SHP77 treated with DMSO at 0.1 percent for 48 hours (cell line): ENCODE measurements around the gene SLC9C2.
A peak's percentile ranks its signal among the peaks of the same experiment; 100 is the strongest.
"Not testable (repeated sequence)": the region's sequence is repeated elsewhere in the genome, so short reads cannot be mapped to it uniquely, and the experiment has no call there.

ENCODE experiments used
- DNase-seq: peaks from one replicate; lab custom pipeline; 2025; lab: John Stamatoyannopoulos, UW

SLC9C2 gene

GRCh38 chr1:173525926-173526325 lies 76.9 kb downstream of the SLC9C2 start:
- DNase-seq = no peak

- DNase-seq = no peak
Observed at GRCh38 chr1:173523329-173523728, 79.5 kb downstream of the SLC9C2 start.

GRCh38 chr1:173520799-173521198 lies 82.1 kb downstream of the SLC9C2 start:
- no peak for DNase-seq

DNA sequence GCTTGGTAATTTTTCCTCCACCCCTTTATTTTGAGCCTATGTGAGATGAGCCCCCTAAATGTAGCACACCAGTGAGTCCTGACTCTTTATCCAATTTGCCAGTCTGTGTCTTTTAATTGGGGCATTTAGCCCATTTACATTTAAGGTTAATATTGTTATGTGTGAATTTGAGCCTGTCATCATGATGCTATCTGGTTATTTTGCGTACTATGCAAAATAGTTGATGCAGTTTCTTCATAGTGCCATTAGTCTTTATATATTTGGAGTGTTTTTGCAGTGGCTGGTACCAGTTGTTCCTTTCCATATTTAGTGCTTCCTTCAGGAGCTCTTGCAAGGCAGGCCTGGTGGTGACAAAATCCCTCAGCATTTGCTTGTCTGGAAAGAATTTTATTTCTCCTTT lies 88.4 kb downstream of the SLC9C2 start:
- not testable (repeated sequence) for DNase-seq

DNA sequence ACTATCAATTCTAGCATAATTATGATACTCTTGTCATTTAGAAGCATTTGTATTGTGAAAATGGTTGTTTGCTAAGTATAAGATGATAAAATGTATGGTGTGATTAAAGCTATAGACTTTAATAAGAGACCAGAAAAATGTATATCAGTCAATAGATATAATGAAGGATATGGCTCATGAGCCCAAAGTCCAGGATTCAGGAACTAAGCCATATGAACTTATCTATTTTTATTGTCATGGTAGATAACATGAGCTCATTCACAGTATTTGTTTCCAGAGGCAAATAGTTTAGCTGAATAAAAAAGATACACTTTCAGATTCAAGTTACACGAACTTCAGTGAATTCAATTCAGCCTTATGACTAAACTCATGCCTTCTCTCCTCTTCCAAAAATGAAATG lies 93.1 kb downstream of the SLC9C2 start:
- no peak for DNase-seq

DNA sequence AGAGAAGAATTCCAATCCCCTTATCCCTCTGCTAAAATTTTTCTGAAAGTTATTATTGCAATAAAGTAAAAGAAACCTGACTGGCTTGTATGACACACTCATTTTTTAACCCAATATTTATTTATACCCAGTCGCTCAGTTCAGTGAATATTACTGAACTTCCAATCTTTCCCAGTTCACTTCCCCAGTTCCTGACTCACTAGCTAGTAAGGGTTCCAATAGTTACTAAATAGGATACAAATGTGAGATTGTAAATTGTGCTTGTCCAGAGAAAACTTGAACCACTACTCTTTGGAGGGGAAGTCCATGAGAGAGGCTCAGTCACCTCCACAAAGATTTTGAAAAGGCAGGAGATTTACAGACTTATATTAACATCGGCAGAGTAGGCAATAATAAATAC lies 94.3 kb downstream of the SLC9C2 start:
- no peak for DNase-seq

DNA sequence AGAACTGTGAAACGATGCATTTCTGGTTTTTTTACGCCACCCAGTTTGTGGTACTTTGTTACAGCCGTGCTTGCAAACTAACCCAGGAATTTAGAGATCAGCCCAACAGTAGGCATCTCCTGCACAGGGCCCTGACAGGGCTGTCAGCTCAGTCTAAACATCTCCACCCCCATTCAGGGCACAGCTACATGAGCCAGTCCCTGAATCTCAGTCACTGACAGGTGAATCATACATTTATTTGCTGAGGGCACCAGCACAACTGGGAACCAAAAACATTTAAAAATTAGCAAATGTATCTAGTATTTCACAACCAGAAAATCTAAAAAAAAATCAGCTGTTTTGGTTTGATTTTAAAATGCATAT lies 95.0 kb downstream of the SLC9C2 start:
- DNase-seq = no peak

- no peak for DNase-seq
Observed at GRCh38 chr1:173507205-173507846, 95.5 kb downstream of the SLC9C2 start.

DNA sequence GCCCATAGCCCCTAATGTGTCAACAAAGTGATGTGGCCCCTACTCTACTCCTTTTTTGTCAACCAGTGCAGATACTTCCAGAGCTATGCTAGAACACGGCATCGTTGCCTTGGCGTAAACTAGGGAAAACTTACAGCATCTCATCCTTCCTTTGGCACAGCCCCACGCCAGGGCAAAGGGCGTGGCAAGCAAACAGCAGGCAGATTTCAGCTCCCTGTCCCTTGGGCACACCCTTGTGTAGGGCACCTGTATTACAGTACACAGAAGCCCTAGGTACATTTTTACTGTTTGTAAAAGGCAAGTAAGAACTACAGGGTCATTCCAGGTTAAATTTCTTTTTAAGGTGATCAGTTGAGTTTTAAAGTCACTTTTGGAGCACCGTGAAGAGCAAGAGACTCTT lies 96.4 kb downstream of the SLC9C2 start:
- no peak for DNase-seq

DNA sequence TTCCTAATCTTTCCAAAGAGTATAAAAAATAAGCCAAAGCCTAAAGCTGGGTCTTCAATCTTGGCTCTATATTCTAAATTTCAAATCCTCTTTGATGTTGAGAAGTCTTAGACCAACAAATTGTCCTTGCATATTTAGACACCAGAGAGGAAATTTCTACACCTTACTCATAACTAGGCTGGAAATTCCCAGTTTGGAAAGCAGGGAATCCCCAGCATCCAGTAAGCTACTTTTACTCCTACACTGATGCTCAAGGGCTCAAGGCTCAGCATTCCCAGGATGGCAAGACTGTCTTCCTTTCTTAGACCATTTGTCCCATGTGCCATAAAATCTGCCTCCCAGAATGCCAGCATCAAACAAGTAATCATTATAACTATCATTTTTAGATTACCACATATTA lies 97.5 kb downstream of the SLC9C2 start:
- no peak for DNase-seq

DNA sequence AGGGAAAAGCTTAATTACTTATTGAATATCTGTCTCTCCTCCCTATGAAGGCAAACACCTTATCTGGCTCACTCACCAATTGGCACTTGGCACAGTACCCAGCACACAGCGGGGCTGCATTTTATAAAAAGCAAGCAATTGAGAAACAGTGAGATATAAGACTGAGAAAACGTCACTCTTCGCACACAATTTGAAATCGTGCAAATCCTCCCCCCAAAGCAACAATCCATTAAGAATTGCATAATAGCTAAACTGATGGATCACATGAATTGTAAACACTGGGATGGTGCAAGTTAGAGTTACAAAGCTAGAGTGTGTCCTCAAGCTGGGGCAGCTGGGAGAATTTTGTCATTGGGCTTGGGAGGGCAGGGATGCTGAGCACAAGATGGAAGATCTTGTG lies 98.6 kb downstream of the SLC9C2 start:
- DNase-seq = no peak

- DNase-seq = peak; percentile 34
Observed at GRCh38 chr1:173503391-173503790, 99.5 kb downstream of the SLC9C2 start.

GRCh38 chr1:173502104-173502503 lies 100.8 kb downstream of the SLC9C2 start:
- no peak for DNase-seq

DNA sequence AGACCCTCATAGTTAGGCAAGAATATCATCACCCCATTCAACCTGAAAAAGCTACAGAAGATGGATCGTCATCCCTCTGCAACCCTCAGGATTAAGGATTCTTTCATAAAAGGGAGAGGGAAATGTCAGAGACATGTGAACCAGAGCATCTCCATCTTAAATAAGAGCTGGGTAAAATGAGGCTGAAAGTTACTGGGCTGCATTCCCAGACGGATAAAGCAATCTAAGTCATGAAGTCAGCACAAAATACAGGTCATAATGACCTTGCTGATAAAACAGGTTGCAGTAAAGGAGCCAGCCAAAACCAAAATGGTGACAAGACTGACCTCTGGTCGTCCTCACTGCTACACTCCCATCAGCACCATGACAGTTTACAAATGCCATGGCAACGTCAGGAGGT lies 103.1 kb downstream of the SLC9C2 start:
- DNase-seq = no peak

- DNase-seq = no peak
Observed at GRCh38 chr1:173496757-173497320, 106.0 kb downstream of the SLC9C2 start.

DNA sequence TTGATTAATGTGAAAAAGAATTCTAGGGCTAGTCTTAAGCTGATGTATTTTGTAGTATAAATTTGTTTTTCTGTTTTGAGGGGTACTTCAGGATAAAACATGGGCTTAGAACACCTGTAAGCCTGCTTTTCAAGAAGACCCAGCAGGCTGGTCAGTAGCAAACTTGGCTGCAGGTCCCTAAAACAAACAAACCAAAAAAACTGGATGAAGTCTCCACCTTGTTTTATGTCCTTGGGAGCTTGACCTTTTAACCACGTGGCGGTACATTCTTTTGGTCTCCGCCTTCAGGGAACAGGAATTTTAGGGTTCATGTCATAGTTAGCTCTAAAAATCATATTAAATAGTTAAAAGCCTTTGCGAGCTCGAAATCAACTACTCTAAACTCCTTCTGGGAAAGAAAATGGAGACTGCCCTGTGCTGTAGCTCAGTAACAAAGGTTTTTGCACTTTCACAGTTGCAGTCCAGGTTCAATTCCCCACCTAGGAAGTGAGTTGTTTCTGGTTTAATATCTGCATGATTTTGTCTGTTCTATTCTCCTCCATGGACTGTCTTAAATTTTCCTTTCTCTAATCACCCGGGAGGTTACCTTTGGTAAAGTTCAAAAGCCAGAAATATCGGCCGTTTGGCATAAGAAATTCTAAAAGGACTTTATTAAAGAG lies 107.1 kb downstream of the SLC9C2 start:
- no peak for DNase-seq

DNA sequence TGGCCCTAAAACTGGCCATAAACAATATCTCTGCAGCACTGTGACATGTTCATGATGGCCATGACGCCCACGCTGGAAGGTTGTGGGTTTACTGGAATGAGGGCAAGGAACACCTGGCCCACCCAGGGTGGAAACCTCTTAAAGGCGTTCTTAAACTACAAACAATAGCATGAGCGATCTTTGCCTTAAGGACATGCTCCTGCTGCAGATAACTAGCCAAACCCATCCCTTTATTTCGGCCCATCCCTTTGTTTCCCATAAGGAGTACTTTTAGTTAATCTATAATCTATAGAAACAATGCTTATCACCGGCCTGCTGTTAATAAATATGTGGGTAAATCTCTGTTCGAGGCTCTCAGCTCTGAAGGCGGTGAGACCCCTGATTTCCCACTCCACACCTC lies 109.7 kb downstream of the SLC9C2 start:
- not testable (repeated sequence) for DNase-seq

DNA sequence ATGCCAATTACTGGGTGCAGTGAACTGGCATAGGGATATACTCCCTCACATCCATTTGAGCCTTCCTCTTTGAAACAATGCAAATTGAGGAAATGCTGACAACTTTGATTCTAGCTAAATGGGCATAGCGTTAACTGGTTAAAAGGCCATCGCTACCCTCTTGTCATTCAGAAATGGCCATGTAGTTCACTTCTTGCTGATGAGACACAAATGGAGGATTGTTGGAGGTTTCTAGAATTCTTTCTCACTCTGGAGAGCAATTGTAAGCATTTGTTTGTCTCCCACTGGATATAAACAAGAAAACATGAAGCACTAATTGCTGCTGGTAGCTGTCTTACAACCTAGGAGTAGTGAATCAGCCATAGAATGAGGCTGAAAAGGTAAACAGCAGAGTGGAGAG lies 111.4 kb downstream of the SLC9C2 start:
- no peak for DNase-seq

GRCh38 chr1:173489929-173490328 lies 112.9 kb downstream of the SLC9C2 start:
- no peak for DNase-seq

GRCh38 chr1:173489149-173489600 lies 113.7 kb downstream of the SLC9C2 start:
- DNase-seq = no peak

DNA sequence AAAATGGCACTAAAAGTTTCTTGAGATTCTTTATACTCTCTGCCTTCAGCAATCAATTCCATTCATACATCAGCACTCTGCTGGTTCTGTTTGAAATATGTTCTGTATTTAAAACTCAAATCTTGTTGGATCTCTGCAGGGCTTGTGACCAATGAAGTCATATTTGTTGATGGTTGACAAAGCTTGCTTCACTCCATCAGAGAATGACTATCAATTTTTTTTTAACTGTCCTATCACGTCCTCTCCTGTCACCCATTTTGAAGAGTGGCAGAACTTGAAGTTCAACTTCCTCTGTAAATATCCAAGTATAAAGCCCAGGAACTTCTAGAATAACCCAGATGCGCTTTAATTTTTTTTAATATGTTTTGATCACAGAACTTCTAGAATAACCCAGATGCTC lies 114.9 kb downstream of the SLC9C2 start:
- DNase-seq = no peak

DNA sequence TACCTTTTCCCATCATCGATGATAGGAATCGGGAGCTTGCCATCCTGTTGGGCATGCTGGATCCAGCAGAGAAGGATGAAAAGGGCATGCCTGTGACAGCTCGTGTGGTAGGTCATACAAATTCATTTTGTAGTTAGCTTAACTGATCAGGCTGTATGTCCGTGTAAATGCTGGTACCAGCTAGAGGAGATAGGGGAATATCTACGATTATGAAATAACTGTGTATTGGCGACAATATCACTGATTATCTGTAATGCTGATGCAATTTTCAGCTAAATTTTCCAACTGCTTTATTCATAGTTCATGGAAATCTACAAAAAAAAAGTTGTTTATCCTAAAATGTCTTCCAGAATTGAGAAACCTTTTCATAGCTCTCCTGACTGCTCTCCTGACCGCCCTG lies 117.5 kb downstream of the SLC9C2 start:
- DNase-seq = no peak

DNA sequence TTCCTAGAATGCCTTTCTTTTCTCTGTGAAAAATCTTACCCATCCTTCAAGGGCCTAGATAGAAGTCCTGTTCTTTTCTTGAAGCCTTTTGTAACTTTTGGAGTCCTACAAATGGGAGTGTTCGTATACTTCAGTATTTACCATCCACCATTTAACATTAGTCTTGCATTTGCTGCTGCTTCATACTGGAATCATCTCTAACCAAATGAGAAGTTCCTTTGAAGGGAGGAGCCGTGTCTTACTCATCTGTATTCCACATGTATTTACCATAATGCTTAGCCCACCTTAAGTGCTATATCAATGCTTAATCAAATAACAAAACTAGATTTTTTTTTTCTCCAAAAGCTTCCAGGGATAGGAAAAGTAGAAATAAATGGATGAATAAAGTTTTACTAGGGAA lies 118.6 kb downstream of the SLC9C2 start:
- DNase-seq = no peak

DNA sequence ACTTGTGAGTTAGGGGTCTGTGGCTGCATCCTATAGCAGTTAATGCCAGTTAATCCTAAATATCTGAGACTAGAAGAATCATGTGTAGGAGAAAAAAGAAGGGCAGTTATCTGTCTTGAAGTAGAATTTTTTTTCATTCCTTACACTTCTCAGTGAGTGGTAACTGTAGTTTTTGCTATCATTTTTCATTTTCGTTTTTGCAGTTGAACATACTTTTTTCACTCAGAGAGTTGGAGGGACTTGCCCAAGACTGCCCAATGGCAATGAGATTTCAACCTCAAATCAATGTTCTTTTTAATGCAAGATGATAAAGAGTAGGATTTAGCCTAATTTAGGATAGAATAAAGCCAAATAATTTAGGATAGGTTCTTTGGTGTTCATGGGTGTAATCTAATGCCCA lies 120.2 kb downstream of the SLC9C2 start:
- DNase-seq = no peak
